Non-pigmented ciliary epithelial cell (primary cell): Measurements from ENCODE around the gene LIN7A.

Experiments used
- DNase-seq: peaks from one replicate; pipeline ENCODE4 v3.0.0-alpha.2; 2010; ENCODE audit warnings: low read depth

The LIN7A gene

DNA sequence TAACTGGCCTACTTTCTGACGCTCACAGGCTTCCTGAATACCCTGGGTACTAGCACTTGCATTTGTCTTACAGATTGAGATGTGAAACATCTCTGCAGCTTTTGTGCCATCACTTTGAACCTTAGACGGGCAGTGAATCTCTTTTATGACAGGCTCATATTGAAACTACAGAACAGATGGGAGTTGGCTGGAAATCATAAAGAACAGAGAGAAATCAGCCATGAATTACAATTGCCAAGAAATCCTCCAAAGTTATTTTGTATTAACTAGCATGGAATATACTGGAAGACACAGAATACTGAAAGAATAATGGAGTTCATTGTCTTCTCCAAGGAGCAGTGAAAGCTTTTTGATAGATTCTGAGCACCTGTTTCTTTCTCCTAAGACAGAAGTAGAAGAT is 188.3 kb downstream of the LIN7A start:
- DNase-seq, result no peak

DNA sequence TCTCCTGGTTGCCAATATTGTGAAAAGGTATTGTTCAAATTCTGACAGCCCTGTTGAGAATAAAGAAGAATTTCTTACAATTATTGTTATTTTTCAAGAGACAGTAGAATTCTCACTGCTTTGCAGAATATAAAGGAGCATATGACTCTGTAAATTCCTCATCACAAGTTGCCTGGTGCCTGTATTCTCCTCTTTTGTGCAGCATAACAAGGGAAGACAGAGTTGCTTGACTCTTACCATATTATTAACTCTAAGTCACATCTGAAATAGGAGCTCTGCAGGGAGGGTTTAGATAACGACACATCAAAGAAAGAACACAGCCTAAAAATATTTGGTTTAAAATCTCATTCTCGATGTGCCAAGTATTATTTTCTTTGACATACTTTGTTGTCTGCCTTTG is 189.9 kb downstream of the LIN7A start:
- no peak for DNase-seq

GRCh38 chr12:80745851-80746505 is 191.8 kb downstream of the LIN7A start:
- no peak for DNase-seq
